LNCaP clone FGC (cell line): ENCODE measurements around the gene CTBP2.

ENCODE experiments used
- DNase-seq: peaks from one replicate; pipeline ENCODE4 v3.0.0-alpha.2; 2011; ENCODE audit warnings: low read depth
- H3K4me3 ChIP-seq: 2 replicates; pipeline ENCODE4 v1.5.1; 2011; ENCODE audit warnings: mild to moderate bottlenecking, low read depth, low read length, control low read depth
- CTCF ChIP-seq: IDR thresholded peaks from 2 replicates; pipeline ENCODE4 v1.5.1; 2012; ENCODE audit warnings: mild to moderate bottlenecking; ENCODE audit not compliant: control insufficient read depth, insufficient read depth; ENCODE audit errors: extremely low read depth

Gene CTBP2

DNA sequence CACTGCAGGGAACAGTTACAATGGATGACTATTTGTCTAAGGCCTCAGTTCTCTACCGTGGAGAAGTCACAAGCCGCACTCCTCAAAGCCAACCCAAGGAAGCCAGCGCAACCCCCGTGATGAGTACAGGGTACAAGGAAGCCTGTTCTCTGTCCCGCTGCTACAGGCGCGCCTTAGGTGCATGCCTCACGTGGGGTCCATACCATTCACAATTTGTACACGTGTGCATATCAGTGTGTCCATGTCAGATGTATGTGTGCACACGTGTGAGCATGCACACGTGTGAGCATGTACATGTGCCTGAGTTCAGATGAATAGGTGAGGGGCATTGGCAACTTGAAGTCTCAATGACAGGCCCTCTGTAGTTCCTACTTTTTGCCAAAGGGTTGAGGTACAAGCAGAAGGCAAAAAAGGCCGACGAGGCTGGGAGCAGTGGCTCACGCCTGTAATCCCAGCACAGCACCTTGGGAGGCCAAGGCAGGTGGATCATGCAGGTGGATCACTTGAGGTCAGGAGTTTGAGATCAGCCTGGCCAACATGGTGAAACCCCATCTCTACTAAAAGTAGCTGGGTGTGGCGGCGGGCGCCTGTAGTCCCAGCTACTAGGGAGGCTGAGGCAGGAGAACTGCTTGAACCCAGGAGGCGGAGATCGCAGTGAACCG lies 62.8 kb downstream of the CTBP2 start:
- no peak for DNase-seq
- H3K4me3 ChIP-seq: no peak overlapping the region
- TF ChIP-seq CTCF: no peak

DNA sequence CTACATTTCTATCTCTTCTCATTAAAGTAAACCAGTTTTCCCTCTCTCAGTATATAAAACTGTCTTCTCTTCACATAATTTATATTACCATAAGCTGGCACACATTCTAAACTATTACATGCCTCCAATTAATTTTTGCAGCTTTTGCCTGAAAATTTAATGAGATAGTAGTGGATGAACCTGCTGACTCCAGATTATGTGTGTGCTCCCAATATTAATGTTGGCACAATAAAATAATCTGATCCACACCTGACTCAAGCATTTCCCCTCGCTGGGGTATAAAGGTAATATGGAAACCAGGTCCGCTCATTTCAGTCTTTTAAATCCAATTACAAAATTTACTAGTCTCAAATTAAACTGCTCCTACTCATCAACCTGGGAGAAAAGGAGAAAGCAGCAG lies 63.4 kb downstream of the CTBP2 start:
- H3K4me3 ChIP-seq: no peak overlapping the region
- DNase-seq: no peak
- no peak for TF ChIP-seq CTCF

GRCh38 chr10:125096371-125096770 lies 64.0 kb downstream of the CTBP2 start:
- DNase-seq: no peak
- no peak for TF ChIP-seq CTCF
- H3K4me3 ChIP-seq: no peak overlapping the region

DNA sequence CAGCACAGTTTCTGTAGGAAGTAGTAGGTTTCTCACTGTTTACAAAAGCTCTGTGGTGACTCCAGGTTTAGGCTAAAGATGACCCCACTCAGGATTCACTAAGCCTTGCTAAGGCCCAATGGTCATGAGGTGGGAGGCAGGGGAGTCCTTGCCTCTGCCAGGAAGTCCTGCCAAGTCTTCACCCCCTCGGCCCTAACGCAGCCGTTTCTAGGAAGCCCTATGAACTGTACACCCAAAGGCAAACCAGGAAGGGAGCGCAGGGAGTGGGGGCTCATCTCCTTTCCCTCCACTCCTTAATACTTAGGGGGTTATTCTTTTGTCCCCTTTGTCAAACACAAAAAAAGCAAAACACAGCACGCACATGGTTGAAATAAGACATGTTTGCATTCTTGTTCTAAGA lies 64.6 kb downstream of the CTBP2 start:
- H3K4me3 ChIP-seq: no peak overlapping the region
- DNase-seq: no peak
- TF ChIP-seq CTCF: no peak

- no peak for TF ChIP-seq CTCF
- no peak overlapping the region for H3K4me3 ChIP-seq
- no peak for DNase-seq
These were observed 65.1 kb downstream of the CTBP2 start for GRCh38 chr10:125095228-125095627.

GRCh38 chr10:125094806-125095205 lies 65.6 kb downstream of the CTBP2 start:
- no peak for DNase-seq
- no peak for TF ChIP-seq CTCF
- H3K4me3 ChIP-seq: no peak overlapping the region
